ENCODE results near the gene RDX.

- TF ChIP-seq CTCF (IDR thresholded peaks at IDR 0.05; ENCODE audit: insufficient read depth, low read length, poor library complexity, severe bottlenecking) (no peak), EZH2phosphoT487 (conservative IDR thresholded peaks at IDR 0.05; ENCODE audit: low read length) (no peak)
These were observed 131.1 kb downstream of the RDX start for GRCh38 chr11:110165039-110165925.

Data from SU-DHL-6 (cell line).